ENCODE data around the gene ZKSCAN3. TPM values are rescaled to one million over a fixed set of nuclear protein-coding genes. Genes with fewer than 3 reads are reported as not detected.

ZKSCAN3 gene
- total RNA-seq, 1 experiment from 2014 or later, result 11.2 TPM

- Histone ChIP-seq H3K36me3 (ENCODE audit: control insufficient read depth in 1 of 2, insufficient read depth in 2 of 2, low read length in 2 of 2) (peaks cover 12% of the 10 kb centered on the region in 2 experiments; a peak in 3 of 4 replicates), H3K9ac (ENCODE audit: low read length) (no peak overlapping the region), H2AFZ (ENCODE audit: low read depth, low read length, poor library complexity, severe bottlenecking) (no peak overlapping the region), H4K20me1 (ENCODE audit: insufficient read depth) (no peaks in the 10 kb centered on the region), H3K4me1 (ENCODE audit: control insufficient read depth in 1 of 2, insufficient read depth in 2 of 2, low read length in 2 of 2) (no peaks in the 10 kb centered on the region), H3K79me2 (ENCODE audit: insufficient read depth, low read length) (no peaks in the 10 kb centered on the region), H3K9me3 (ENCODE audit: control insufficient read depth in 1 of 2, insufficient read depth in 1 of 2, low read depth in 1 of 2, low read length in 2 of 2) (no peaks in the 10 kb centered on the region), H3K4me3 (replicated peaks in 1 of 2; ENCODE audit: low read depth in 1 of 2, low read length in 2 of 2) (no peak overlapping the region), H3K27me3 (ENCODE audit: insufficient read depth, low read length) (no peaks in the 10 kb centered on the region), H3K27ac (ENCODE audit: low read depth, low read length) (no peak overlapping the region), H3K9me2 (ENCODE audit: insufficient read depth) (no peaks in the 10 kb centered on the region), H3K4me2 (ENCODE audit: low read length) (no peak overlapping the region)
- ChIA-PET CTCF (no interaction called here), POLR2A (no interaction called here), RAD21 (ENCODE audit: low non-redundant PET in 1 of 2, low total read pairs in 2 of 2, uncharacterized antibody in 2 of 2, unreplicated experiment in 2 of 2) (no interaction called here)
- BruUV-seq (replicated peaks), result no TSS peak
- ATAC-seq (no peak), DNase-seq (ENCODE audit: low read depth, low spot score) (no peak)
- TF ChIP-seq TCF7L2 (IDR thresholded peaks at IDR 0.05; ENCODE audit: borderline replicate concordance, extremely low read depth, insufficient read depth, insufficient read length) (no peak), CTCF (IDR thresholded peaks at IDR 0.05 in 2 of 3, conservative IDR thresholded peaks at IDR 0.05 in 1 of 3; ENCODE audit: borderline replicate concordance in 1 of 3, insufficient read depth in 1 of 3, low read depth in 2 of 3, low read length in 2 of 3) (no peak), RAD21 (IDR thresholded peaks at IDR 0.05; ENCODE audit: low read depth) (no peak), EZH2 (IDR thresholded peaks at IDR 0.05) (no peak)
- intact Hi-C loops (cut with micrococcal nuclease), result no loop called here
These were observed 19.7 kb downstream of the ZKSCAN3 start for GRCh38 chr6:28369463-28369862.

GRCh38 chr6:28370440-28370839, 20.7 kb downstream of the ZKSCAN3 start:
- H3K4me2 ChIP-seq (ENCODE audit: low read length), result no peak overlapping the region
- no peak for ATAC-seq
- no peak overlapping the region for H3K9ac ChIP-seq (ENCODE audit: low read length)
- no peaks in the 10 kb centered on the region for H3K9me2 ChIP-seq (ENCODE audit: insufficient read depth)
- no peaks in the 10 kb centered on the region for H3K4me1 ChIP-seq (ENCODE audit: control insufficient read depth in 1 of 2, insufficient read depth in 2 of 2, low read length in 2 of 2)
- H2AFZ ChIP-seq (ENCODE audit: low read depth, low read length, poor library complexity, severe bottlenecking), result no peak overlapping the region
- RAD21 ChIA-PET (ENCODE audit: low non-redundant PET in 1 of 2, low total read pairs in 2 of 2, uncharacterized antibody in 2 of 2, unreplicated experiment in 2 of 2), result no interaction called here
- intact Hi-C loops (cut with micrococcal nuclease), result no loop called here
- no peak overlapping the region for H3K27ac ChIP-seq (ENCODE audit: low read depth, low read length)
- peaks cover 6 to 8% of the 10 kb centered on the region in 2 experiments; a peak in 3 of 4 replicates for H3K36me3 ChIP-seq (ENCODE audit: control insufficient read depth in 1 of 2, insufficient read depth in 2 of 2, low read length in 2 of 2)
- TF ChIP-seq POLR2AphosphoS5 (IDR thresholded peaks at IDR 0.05; ENCODE audit: low read depth, low read length) (no peak), CBX3 (IDR thresholded peaks at IDR 0.05; ENCODE audit: low read depth) (no peak), FOSL1 (IDR thresholded peaks at IDR 0.05; ENCODE audit: low read depth) (no peak), SRF (IDR thresholded peaks at IDR 0.05; ENCODE audit: low read depth) (no peak), ZNF274 (IDR thresholded peaks at IDR 0.05; ENCODE audit: low read depth, low read length) (no peak)
- no peak overlapping the region for H3K4me3 ChIP-seq (replicated peaks in 1 of 2; ENCODE audit: low read depth in 1 of 2, low read length in 2 of 2)
- POLR2A ChIA-PET, result interaction anchor here (1.0 kb wide), 1 partner anchor 14 kb away, joined by 3 read pairs; no protein-coding TSS in a partner anchor
- BruUV-seq (replicated peaks), result no TSS peak
- no peaks in the 10 kb centered on the region for H3K9me3 ChIP-seq (ENCODE audit: control insufficient read depth in 1 of 2, insufficient read depth in 1 of 2, low read depth in 1 of 2, low read length in 2 of 2)
- CTCF ChIA-PET, result interaction anchor here (0.8 kb wide), 1 partner anchor 14 kb away, joined by 3 read pairs; no protein-coding TSS in a partner anchor
- no peaks in the 10 kb centered on the region for H4K20me1 ChIP-seq (ENCODE audit: insufficient read depth)
- H3K79me2 ChIP-seq (ENCODE audit: insufficient read depth, low read length), result no peaks in the 10 kb centered on the region
- no peaks in the 10 kb centered on the region for H3K27me3 ChIP-seq (ENCODE audit: insufficient read depth, low read length)
- no peak for DNase-seq (ENCODE audit: low read depth, low spot score)

Measured in HCT116 (cell line).